Stimulated activated CD4-positive, alpha-beta T cell treated with anti-CD3 and anti-CD28 coated beads, Interleukin-1b, Interleukin-23, amount 100 ng/mL, for 48 hours (primary cell): Measurements from ENCODE around the gene ANKRD42.
"Not testable (repeated sequence)": the region's sequence is repeated elsewhere in the genome, so short reads cannot be mapped to it uniquely, and the experiment has no call there.

Source experiments
- DNase-seq: peaks from one replicate; pipeline ENCODE4 v3.0.0-alpha.2; 2020

Gene ANKRD42

DNA sequence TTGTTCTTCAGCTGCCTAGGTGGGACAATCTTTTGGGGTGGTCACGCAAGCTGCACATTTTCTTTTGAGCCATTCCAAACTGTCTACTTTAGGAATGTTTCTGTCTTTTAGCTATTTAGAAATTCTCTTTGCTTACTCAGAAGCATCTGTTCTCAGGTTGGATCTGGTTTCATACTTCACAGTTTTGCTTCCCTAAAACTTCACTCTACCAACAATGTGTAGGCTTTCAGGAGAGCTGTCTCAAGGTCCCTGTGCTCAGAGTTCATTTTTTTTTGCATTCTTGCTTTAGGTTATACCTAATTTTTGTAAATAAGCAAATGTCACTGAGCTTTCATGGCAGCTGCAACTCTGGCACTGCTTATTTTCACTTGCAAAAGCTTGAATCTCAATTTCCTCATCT is 55.9 kb downstream of the ANKRD42 start:
- no peak for DNase-seq

DNA sequence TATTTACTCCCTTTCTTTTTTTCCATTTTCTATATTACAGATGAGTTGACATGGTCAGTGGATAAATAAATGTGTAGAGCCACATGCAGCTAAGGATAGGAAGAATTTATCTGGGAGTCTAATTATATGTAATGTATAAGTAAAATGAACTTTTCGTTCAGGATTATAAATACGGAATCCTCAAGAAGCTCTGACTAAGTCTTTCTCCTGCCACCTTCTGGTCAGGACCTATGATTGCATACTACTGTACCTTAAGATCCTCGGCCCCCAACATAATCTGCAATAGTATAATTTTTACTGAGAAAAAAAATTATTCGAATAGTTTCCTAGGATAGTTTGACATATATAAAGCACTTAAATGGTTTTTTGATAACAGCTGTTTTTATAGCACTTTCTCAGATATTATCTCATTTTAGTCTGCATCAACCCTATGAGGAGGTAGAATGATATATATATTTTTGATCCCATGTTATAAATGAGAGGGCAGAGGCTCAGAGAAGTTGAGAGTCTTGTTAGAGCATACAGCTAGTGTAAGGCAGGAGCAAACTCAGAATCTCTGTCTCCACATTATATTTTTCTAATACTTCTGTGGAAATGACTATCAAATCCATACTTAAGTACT is 56.6 kb downstream of the ANKRD42 start:
- no peak for DNase-seq

DNA sequence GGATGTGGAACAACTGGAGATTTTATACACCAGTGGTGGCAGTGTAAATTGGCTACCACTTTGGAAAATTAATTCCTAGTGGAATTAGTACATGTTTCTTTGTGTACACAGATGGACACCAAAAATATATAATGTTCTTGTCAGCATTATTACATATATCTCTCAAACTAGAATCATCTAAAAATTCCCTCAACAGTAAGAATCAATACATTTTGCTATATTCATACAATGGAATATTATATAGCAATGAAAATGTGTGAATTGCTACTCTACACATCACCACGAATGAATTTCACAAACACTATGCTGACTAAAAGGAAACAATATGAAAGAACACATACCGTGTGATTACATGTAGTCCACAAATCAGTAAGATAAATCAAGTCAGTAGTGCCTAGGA is 58.8 kb downstream of the ANKRD42 start:
- DNase-seq: no peak

DNA sequence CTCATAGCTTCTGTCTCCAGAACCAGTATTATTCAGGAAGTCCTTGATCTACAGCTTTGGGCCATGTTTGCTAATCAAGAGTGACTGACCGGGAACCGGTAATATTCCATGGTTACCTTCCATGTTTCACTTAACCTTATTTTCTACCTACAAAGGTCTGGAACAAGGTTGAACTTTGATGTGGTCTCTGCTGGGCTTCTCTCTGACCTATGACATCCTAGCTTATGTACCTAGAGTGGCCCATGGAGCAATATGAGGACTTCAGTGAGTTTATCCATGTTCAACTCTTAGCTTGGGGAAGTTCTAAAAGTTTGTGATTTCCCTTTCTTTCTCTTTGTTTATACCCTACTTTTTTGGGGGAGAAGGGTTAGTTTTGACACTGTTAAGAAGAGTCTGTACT is 59.4 kb downstream of the ANKRD42 start:
- no peak for DNase-seq

DNA sequence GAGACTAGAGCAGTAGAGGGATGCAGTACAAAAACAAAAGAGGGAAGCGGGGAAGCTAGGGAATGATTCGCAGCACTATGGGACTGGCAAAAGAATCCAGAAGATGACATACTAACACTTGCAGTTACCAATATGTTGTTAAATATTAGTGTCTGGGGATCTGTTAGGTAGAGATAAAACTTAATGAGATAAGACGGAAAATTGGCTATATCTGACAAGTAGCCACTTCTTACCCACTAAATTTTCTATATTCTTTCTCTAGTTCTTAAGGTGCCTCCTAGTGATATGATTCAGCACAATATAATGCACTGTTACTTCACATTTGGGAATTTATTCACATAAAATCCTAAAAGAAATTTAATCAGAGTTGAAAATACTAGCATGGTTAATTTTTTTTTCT is 61.9 kb downstream of the ANKRD42 start:
- no peak for DNase-seq

DNA sequence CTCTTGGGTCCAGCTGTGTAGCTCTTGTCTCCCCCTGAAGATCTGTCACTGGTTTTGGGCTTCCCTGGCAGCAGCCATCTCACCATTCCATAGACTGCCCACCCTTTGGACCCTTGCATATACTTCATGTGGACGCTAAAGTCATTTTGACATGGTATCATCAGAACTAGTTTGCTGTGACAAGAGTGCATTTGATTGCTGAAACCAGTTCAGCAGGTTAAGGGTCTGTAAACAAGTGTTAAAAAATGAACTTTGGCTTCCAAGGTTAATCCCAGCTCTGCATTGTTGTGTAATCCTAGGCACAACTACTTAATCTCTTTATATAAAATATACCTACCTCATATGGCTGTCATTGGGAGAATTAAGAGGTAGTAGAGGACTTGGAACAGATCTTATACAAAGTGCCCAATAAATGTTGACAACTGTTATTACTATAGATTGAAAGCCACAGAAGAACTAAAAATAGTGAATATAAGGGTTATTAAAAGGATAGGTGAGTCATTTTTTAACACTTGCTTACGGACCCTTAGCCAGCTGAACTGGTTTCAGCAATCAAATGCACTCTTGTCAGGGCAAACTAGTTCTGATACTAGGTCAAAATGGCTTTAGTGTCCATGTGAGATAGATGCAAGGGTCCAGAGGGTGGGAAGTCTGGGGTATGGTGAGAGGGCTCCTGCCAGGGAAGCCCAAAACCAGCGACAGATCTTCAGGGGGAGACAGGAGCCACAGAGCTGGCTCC is 63.3 kb downstream of the ANKRD42 start:
- DNase-seq: no peak

DNA sequence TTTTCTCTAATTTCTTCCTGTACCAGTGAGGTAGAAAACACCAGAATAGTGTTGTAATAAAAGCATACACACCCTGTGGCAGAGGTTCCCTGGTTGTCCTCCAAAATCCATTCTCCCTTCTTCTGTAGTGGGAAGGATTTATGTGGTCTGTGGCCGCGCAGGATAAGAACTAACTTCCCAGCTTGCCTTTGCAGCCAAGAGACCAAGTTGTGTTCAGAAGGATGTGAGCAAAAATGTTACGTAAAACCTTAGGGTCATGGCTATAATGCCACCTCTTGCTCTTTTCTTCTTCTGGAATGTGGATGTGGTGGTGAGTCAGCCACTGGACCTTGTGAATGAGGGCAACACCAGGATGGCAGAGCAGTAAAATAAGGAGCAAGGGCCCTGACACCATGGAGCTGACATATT is 64.3 kb downstream of the ANKRD42 start:
- DNase-seq: no peak

DNA sequence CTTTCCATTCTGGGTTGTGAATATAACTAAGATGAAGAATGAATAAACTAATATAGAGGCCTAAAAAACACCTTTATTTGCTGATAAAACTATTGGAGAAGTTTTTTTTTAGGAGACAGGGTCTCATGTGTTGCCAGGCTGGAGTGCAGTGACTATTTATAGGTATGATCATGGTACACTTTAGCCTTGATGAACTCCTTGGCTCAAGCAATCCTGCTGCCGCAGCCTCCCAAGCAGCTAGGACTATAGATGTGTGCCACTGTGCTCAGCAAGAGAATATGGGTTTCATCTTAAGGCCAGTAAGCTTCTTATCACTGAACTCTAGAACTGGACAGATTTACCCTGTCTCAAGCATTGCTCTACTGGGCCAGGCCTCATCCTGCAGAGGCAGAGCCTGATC is 66.0 kb downstream of the ANKRD42 start:
- no peak for DNase-seq

DNA sequence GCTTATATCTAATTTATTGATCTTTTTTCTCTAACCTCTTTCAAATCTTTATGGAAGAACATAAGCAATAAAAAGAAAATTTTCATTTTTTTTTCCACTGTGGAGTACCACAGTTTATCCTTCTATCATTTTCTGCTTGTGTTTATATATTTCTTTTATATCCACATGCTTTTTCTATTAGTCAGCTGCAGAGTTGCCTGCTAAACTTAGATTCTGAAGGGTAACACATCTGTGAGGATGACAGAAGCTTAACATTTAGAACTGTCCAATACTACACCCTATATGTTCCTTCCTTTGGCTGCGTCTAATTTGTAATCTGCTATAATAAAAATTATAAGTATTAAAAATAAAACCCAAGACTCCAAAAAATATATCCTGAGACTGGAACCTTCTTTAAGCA is 71.8 kb downstream of the ANKRD42 start:
- DNase-seq: no peak

DNA sequence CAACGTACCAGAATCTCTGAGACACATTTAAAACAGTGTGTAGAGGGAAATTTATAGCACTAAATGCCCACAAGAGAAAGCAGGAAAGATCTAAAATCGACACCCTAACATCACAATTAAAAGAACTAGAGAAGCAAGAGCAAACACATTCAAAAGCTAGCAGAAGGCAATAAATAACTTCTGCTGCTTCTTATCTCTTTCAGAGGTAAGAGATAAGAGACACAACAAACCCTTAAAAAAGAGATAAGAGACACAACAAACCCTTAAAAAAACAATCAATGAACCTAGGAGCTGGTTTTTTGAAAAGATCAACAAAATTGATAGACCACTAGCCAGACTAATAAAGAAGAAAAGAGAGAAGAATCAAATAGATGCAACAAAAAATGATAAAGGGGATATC is 75.6 kb downstream of the ANKRD42 start:
- not testable (repeated sequence) for DNase-seq

DNA sequence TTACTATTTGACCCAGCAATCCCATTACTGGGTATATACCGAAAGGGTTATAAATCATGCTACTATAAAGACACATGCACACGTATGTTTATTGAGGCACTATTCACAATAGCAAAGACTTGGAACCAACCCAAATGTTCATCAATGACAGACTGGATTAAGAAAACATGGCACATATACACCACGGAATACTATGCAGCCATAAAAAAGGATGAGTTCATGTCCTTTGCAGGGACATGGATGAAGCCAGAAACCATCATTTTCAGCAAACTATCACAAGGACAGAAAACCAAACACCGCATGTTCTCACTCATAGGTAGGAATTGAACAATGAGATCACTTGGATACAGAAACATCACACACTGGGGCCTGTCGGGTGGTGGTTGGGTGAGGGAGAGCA is 78.2 kb downstream of the ANKRD42 start:
- DNase-seq: not testable (repeated sequence)

DNA sequence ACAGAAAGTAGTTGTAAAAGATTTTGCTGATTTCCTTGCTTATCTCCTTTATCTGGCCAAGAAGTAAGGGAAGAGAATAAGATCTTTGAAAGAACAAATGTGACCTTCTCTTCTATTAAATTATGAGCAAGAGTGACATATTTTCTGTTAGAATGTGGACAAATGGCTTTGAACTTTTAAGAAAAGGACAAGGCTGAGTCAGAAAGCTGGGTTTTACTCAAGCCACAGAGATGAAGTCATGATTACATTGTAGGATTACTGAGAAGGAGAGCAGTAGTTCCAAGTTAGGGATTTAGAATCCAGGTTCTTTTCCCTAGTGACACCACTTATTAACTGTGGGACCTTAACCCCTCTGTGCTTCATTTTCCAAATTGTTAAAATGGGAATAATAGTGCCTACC is 79.1 kb downstream of the ANKRD42 start:
- DNase-seq: no peak

DNA sequence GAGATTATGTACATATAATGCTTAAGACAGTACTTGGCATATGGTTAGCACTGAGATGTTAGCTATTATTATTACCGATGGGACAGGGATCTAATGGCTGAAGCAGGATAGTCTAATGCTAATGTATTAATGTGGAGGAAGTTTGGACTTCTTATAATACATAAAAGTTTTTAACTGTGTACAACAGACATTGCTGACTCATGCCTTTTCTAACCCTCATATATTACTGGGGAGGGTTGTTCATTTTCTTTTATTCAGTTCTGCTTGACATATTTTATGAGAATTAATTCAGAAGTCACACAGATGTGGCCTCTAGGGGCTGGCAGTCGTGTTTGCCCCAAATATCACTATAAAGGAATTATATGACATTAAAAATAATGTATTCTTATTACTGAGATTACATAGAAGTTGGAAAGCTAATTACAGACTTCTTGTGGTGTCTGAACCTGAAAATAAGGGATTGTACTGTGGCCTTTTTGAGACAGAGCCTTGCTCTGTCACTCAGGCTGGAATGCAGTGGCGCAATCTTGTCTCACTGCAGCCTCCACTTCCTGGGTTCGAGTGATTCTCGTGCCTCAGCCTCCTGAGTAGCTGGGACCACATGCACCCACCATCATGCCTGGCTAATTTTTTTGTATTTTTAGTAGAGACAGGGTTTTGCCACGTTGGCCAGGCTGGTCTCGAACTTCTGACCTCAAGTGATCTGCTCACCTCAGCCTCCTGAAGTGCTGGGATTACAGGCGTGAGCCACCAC is 82.6 kb downstream of the ANKRD42 start:
- DNase-seq: no peak

DNA sequence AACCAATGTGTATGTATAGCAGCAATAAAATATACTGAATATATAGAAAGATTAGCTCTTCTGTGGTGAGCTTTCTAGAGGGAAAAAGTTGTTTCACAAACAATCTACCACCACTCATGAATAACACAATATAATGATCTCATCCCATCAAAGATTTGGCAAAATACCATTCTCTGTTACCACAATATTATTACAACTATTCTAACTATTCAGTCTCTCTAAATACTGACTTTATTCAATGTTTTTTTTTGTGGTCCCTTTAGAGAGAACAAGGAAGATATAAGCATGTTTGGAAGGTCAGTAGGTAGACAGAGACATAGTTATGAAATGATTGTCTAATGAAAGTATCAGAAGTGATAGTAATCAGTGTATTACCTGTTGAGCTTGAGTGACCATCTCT is 84.8 kb downstream of the ANKRD42 start:
- no peak for DNase-seq

DNA sequence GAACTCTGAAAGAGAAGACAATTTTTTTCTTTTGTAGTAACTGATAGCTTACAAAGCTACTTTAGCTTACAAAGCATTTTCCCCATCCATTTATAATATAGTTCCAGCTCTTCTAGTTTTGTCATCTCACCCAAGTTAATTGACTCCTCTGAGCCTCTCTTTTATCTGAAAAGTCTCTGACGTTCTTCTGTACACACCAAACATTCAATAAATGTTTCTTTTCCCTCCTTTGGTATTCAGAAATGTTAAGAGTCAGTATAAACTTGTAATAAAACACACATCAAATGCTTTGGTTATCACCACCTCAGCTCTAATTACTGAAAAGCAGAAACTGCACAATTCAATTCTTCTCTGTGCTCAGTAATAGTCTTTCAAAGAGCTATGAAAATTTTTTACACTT is 86.7 kb downstream of the ANKRD42 start:
- DNase-seq: no peak

DNA sequence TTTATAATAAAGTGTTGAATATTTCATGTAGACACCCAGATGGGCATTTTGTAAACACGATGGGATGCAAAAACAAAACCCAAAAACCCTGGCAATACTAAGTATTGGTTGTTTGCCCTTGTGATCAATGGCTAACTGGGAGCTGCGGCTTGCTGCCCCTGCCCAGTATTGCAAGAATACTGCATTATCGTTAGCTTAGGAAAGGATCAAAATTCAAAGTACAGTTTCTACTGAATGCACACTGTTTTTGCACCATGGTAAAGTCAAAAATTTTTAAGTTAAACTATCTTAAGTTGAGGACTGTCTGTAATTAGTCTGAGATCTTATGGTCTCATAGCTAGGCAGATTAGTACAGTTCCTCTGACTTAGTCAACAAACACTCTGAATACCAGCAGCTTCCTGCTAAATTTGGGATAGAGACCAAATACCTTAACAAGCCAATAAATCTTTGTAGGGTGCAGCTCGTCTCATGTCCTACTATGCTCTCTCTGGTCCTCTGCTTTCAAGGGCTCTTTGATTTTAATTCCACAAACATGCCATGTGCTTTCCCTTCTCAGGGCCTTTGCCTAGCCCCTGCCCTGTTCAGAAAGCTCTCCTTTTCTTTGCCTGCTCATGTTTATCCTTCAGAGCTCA is 88.7 kb downstream of the ANKRD42 start:
- DNase-seq: no peak

DNA sequence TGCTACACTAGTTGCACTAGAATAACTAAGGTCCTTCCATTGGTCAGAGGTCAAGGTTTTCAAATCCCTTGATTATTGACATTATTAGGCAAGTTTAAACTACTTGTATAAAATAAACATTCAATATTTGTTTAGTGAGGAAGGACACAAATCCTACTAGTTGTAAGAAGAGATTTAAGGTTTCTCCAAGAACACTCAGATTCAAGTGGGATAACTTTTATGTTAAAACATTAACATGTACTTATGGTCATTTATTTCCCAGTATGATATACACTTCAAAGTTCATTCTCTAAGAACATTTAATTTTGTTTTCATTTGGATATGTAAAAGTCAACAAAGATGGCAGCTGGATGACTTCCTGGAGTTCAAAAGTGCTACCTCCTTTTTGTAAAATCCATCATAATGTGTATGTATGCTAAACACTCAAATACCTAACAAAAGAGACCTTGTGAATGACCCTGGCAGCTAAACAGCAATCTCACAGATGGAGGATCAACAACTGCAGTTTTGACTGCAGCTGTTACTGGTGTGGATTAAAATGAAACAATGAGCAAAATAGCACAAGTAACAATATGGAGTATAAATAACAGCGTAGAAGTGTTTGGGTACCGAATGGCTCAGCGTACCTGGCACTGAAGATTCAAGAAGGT is 91.1 kb downstream of the ANKRD42 start:
- DNase-seq: no peak

DNA sequence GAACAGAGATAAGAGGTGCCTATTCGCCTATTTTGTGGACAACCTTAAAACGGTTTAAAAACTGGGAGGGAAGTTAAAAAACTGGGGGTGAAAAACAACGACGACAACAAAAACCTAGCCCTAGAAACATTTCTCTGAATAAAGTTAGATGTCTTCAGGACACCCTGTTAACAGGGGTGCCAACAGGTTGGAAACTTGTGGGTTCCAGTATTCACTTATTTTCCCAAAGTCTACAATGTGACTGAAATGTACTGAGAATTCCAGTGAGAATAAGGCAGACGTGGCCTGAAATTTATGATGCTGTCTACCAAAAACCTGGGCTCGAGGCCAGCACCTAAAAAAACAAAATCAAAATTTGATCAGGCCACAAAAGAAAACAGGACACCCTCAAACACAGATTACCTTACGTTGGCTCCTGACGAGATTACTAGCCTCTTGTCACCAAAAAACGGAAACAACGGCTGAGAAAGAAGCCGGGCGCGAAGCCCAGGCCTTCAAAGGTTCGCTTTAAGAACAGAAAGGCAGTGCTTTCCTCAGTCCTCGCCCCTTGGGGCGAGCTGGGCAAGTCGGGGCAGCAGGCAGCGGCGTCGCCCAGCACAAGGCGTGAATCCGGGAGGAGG is 91.7 kb downstream of the ANKRD42 start:
- no peak for DNase-seq

DNA sequence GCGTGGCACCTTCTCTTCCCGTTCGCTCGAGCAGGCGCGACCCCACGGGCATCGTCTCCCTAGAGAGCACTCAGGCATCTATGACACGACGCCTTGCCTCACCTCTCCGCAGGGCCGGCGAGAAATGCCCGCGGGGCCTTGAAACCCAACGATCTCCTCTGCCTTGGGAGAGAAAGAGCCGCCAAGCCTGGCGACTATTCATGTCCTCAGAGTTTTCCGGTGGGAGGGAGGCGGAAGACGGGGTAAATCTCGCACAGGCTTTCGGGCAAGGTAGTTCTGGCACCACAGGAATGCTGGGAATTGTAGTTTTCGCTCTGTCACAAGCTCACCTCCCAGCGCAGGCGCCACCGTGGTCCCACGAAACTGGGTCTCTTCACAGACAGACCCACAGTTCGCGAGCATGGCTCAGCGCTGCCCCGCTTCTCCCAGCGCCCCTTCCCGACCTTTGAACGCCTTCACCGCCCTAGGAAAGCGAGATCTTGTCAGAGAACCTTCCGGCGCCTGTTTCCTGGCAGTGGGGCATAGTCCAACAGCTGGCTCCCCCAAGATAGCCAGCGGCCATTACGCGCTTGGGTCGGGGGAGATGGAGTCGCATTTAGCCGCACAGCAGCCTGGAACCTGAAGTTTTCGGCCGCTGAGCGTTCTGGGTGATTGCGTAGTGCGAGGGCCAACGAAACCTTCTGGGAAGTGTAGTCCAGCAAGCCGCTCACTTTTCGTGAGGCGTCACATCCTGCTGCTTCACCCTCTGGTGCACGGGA is 92.4 kb downstream of the ANKRD42 start, which contains the start of gene CCDC90B:
Gene CCDC90B (minus strand): TSS at position 597 of the 758 bp plus-strand sequence. CDS start 395 bp downstream, at position 202.
- peak; percentile 95 for DNase-seq

DNA sequence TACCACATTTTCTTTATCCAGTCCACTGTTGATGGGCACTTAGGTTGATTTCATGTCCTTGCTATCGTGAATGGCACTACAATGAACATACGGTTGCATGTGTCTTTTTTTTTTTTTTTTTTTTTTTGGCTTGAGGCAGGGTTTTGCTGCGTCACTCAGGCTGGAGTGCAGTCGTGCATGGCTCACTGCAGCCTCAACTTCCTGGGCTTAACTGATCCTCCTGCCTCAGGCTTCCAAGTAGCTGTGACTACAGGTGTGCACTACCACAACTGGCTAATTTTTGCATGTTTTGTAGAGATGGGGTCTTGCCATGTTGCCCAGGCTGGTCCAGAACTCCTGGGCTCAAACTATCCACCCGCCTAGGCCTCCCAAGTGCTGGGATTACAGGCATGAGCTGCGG is 94.1 kb downstream of the ANKRD42 start:
- no peak for DNase-seq

DNA sequence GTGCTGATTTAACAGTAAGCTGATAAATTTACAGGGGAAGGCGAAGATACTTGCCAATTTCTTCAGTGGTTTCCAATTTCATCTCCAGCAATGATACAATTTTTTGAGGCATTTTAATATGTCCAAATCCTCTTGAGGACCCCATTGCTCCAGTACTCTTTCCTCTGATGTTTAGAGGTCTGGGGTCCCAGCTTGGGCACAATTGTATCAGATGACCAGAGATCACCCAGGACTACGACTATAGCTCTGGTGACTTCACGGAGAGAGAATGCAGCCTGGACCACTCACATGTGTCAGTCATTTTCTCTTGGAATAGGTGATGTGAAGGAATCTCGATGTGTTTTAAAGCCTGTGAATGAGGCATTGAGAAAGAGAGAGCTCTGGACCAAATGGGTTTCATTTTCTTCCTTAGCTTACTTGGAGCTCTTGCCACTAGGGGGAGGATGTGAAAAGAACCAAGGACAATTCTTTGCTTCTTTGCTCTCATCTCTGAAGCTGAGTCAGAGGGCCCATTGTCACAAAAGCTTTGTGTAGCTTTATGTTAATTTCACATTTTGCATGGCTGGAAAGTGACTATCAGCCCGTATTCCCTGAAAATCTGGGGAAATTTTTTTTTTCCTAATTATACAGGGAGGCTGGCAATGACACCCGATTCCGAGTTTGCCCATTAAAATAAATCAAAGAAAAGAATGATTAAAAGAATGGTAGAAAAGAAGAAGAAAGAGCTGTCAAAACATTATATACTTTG is 99.4 kb downstream of the ANKRD42 start:
- no peak for DNase-seq
